GM10847 (cell line): ENCODE measurements around the gene SLC26A4.

Source experiments
- POLR2A ChIP-seq: IDR thresholded peaks from 2 replicates; pipeline ENCODE4 v1.6.1; 2011; ENCODE audit not compliant: insufficient read length; ENCODE audit errors: extremely low read depth

The SLC26A4 gene

DNA sequence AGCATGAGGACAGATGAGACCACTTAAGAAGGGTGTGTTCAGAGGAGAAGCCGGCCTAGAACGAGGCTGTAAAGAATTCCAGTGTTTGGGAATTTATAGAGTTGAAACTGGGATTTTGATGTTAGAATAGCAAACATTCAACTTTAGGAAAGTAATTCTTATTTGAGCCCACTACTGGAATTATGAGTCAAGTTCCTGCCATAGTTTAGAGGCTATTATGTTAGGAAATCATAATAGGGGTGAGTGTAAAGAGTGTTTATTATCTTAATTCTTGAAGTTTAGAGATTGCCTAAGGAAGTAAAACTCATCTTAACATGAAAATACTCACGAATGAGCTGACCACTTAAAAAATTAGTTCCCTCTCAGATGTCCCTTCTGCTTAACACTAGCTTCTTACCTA lies 85.4 kb downstream of the SLC26A4 start:
- no peak for TF ChIP-seq POLR2A

GRCh38 chr7:107751113-107751512 lies 90.5 kb downstream of the SLC26A4 start:
- TF ChIP-seq POLR2A, result no peak

- TF ChIP-seq POLR2A, result no peak
Measured at GRCh38 chr7:107754642-107755041, 94.0 kb downstream of the SLC26A4 start.

GRCh38 chr7:107758667-107759066 lies 98.0 kb downstream of the SLC26A4 start:
- TF ChIP-seq POLR2A, result no peak

GRCh38 chr7:107767391-107767790 lies 106.8 kb downstream of the SLC26A4 start:
- no peak for TF ChIP-seq POLR2A
